NCI-H2029 (cell line): Measurements from ENCODE around the gene SENP3.
A peak's percentile ranks its signal among the peaks of the same experiment; 100 is the strongest.

Source experiments
- DNase-seq: peaks from one replicate; lab custom pipeline; 2025; lab: John Stamatoyannopoulos, UW

The SENP3 gene

GRCh38 chr17:7556627-7557026 lies 5.1 kb upstream of the SENP3 start:
- DNase-seq = no peak

DNA sequence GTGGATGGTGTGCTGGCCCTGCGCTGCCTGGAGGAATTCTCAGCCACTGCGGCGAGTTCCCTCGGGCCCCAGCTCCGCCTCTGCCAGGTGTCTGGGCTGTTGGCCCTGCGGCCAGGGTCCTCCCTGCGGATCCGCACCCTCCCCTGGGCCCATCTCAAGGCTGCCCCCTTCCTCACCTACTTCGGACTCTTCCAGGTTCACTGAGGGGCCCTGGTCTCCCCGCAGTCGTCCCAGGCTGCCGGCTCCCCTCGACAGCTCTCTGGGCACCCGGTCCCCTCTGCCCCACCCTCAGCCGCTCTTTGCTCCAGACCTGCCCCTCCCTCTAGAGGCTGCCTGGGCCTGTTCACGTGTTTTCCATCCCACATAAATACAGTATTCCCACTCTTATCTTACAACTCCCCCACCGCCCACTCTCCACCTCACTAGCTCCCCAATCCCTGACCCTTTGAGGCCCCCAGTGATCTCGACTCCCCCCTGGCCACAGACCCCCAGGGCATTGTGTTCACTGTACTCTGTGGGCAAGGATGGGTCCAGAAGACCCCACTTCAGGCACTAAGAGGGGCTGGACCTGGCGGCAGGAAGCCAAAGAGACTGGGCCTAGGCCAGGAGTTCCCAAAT lies 4.5 kb upstream of the SENP3 start:
- DNase-seq = no peak

GRCh38 chr17:7557775-7558543 lies 3.8 kb upstream of the SENP3 start:
- DNase-seq = peak; percentile 64

DNA sequence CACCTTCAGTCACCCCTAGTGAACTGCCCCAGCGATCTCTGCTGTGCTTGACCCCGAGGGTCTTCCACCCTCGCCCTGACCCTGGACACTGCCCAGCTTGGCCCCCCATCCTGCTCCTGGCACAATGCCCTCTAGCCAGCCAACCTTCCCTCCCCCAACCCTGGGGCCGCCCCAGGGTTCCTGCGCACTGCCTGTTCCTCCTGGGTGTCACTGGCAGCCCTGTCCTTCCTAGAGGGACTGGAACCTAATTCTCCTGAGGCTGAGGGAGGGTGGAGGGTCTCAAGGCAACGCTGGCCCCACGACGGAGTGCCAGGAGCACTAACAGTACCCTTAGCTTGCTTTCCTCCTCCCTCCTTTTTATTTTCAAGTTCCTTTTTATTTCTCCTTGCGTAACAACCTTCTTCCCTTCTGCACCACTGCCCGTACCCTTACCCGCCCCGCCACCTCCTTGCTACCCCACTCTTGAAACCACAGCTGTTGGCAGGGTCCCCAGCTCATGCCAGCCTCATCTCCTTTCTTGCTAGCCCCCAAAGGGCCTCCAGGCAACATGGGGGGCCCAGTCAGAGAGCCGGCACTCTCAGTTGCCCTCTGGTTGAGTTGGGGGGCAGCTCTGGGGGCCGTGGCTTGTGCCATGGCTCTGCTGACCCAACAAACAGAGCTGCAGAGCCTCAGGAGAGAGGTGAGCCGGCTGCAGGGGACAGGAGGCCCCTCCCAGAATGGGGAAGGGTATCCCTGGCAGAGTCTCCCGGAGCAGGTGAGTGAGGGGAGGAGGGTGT lies 3.0 kb upstream of the SENP3 start, which contains the start of gene TNFSF13:
TNFSF13 (plus strand) TSS at position 207 of the 776 bp plus-strand sequence; CDS start at position 497, 290 bp downstream.
- no peak for DNase-seq

GRCh38 chr17:7559320-7560171 lies 2.2 kb upstream of the SENP3 start:
- DNase-seq = no peak

- DNase-seq = no peak
Observed at GRCh38 chr17:7560172-7561027, 1.3 kb upstream of the SENP3 start.

DNA sequence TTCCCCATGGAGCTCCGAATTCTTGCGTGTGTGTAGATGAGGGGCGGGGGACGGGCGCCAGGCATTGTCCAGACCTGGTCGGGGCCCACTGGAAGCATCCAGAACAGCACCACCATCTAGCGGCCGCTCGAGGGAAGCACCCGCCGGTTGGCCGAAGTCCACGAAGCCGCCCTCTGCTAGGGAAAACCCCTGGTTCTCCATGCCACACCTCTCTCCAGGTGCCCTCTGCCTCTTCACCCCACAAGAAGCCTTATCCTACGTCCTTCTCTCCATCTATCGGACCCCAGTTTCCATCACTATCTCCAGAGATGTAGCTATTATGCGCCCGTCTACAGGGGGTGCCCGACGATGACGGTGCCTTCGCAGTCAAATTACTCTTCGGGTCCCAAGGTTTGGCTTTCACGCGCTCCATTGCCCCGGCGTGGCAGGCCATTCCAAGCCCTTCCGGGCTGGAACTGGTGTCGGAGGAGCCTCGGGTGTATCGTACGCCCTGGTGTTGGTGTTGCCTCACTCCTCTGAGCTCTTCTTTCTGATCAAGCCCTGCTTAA lies 617 bp upstream of the SENP3 start:
- DNase-seq = peak; percentile 50

DNA sequence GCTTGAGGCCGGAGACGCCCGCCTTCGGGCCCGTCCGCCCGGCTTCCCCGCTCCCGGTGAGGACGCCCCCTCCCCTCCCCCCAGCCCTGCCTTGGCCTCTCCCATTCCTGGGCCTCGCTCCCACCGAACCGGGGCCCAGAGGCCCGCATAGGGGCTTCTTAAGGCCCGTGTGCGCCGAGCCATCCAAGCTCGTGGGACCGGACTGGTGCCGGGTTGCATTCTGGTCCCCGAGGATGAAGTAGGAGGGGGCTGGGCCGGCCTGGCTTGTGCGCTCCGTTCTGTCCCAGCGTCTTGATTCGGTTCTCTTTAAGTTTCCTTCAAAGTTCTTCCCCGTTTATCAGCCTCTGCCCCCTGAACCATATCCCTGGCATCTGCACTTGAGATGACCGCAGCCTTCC lies 488 bp downstream of the SENP3 start:
- no peak for DNase-seq

DNA sequence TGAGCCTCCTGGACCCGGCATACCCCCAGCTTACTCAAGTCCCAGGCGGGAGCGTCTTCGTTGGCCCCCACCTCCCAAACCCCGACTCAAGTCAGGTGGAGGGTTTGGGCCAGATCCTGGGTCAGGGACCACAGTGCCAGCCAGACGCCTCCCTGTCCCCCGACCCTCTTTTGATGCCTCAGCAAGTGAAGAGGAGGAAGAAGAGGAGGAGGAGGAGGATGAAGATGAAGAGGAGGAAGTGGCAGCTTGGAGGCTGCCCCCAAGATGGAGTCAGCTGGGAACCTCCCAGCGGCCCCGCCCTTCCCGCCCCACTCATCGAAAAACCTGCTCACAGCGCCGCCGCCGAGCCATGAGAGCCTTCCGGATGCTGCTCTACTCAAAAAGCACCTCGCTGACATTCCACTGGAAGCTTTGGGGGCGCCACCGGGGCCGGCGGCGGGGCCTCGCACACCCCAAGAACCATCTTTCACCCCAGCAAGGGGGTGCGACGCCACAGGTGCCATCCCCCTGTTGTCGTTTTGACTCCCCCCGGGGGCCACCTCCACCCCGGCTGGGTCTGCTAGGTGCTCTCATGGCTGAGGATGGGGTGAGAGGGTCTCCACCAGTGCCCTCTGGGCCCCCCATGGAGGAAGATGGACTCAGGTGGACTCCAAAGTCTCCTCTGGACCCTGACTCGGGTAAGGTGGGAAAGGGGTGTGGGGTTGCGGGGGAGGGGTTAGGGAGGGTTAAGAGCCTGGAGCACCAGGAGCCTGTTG lies 1.6 kb downstream of the SENP3 start:
- DNase-seq = no peak

- DNase-seq = no peak
Observed at GRCh38 chr17:7569571-7569970, 7.9 kb downstream of the SENP3 start.

GRCh38 chr17:7570351-7570750 lies 8.6 kb downstream of the SENP3 start:
- DNase-seq = no peak

DNA sequence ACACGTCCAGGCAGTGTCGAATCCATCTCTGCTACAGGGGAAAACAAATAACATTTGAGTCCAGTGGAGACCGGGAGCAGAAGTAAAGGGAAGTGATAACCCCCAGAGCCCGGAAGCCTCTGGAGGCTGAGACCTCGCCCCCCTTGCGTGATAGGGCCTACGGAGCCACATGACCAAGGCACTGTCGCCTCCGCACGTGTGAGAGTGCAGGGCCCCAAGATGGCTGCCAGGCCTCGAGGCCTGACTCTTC lies 10.5 kb downstream of the SENP3 start:
- DNase-seq = no peak

DNA sequence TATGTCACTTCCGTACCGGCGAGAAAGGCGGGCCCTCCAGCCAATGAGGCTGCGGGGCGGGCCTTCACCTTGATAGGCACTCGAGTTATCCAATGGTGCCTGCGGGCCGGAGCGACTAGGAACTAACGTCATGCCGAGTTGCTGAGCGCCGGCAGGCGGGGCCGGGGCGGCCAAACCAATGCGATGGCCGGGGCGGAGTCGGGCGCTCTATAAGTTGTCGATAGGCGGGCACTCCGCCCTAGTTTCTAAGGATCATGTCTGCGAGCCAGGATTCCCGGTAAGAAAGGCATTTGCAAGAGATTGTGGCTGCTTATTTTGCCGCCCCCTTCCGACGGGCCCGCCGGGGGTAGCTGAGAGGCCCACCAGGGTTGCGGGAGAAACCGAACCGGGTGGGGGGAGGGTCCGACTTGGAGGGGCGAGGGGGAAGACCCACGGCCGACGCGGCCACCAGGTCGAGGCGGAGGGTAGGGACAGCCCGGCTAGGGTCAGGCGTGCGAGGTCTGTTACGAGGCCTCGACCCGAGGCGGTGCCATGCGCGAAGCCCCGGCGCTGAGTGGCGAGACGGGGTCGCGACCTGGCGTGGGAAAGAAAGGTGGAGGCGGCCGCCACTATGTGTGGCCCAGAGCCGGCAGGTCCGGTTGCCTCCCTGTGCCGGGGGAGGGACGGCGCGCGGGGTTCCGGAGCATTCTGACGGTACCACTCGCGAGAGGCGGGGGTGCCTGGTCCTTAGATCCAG lies 11.0 kb downstream of the SENP3 start:
- peak; percentile 94 for DNase-seq

GRCh38 chr17:7573324-7574080 lies 11.8 kb downstream of the SENP3 start:
- DNase-seq = peak; percentile 72

DNA sequence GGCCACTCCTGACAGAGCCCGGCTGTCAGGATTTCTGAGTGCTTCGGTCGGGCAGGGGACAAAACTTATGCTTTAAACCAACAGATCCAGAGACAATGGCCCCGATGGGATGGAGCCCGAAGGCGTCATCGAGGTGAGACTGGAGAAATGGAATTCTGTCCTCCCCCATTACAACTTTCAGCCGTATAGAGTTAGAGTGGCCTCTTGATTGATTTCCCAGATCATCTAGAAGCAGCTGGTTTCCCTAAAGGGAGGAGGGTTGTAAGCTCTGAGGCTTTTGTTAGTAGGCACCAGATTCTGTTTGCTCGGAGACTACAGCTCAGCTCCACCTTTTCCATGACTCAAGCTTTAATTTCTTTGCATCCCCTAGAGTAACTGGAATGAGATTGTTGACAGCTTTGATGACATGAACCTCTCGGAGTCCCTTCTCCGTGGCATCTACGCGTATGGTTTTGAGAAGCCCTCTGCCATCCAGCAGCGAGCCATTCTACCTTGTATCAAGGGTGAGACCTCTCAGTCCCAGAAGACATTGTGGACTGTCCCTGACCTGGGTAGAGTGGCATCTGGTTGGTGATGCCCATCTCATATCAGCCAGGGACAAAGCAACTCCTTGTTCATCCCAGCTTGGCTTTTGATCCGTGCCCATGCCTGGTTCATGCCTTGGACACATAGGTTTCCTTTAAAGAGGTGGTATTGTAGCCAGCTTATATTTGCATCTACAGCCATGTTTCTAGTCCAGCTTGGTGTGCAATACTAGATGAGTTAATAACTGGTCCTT lies 12.6 kb downstream of the SENP3 start:
- DNase-seq = no peak

- no peak for DNase-seq
Observed at GRCh38 chr17:7575481-7575883, 13.8 kb downstream of the SENP3 start.

GRCh38 chr17:7575959-7576358 lies 14.2 kb downstream of the SENP3 start:
- no peak for DNase-seq

GRCh38 chr17:7576432-7576937 lies 14.8 kb downstream of the SENP3 start:
- no peak for DNase-seq
